GM21381 (cell line): ENCODE data around the gene TMEM130.
"Not testable (repeated sequence)": the region's sequence is repeated elsewhere in the genome, so short reads cannot be mapped to it uniquely, and the experiment has no call there.

ENCODE experiments used
- ATAC-seq: cut with Tn5 transposase; IDR thresholded peaks from one replicate; pipeline ENCODE4 v1.9.1; 2021; ENCODE audit warnings: mild to moderate bottlenecking, moderate library complexity; ENCODE audit not compliant: unreplicated experiment

The TMEM130 gene

GRCh38 chr7:98877692-98878364, 8.0 kb upstream of the TMEM130 start:
- ATAC-seq, result no peak

GRCh38 chr7:98877146-98877545, 7.3 kb upstream of the TMEM130 start:
- ATAC-seq, result no peak

GRCh38 chr7:98875501-98875900, 5.7 kb upstream of the TMEM130 start:
- no peak for ATAC-seq

- no peak for ATAC-seq
These were observed 5.1 kb upstream of the TMEM130 start for GRCh38 chr7:98874942-98875341.

- ATAC-seq, result not testable (repeated sequence)
These were observed 3.8 kb upstream of the TMEM130 start for GRCh38 chr7:98873610-98874009.

- no peak for ATAC-seq
These were observed 2.6 kb upstream of the TMEM130 start for GRCh38 chr7:98872328-98872924.

- no peak for ATAC-seq
These were observed 1.1 kb upstream of the TMEM130 start for GRCh38 chr7:98870807-98871491.

- peak; percentile 61 for ATAC-seq
These were observed 372 bp upstream of the TMEM130 start for GRCh38 chr7:98870121-98870651.

GRCh38 chr7:98869027-98869596, 702 bp downstream of the TMEM130 start:
- ATAC-seq, result no peak

GRCh38 chr7:98868450-98868849, 1.4 kb downstream of the TMEM130 start:
- no peak for ATAC-seq

GRCh38 chr7:98866765-98867164, 3.0 kb downstream of the TMEM130 start:
- ATAC-seq, result no peak

- no peak for ATAC-seq
These were observed 3.5 kb downstream of the TMEM130 start for GRCh38 chr7:98866351-98866750.

GRCh38 chr7:98864731-98865453, 4.9 kb downstream of the TMEM130 start:
- no peak for ATAC-seq

- ATAC-seq, result no peak
These were observed 6.2 kb downstream of the TMEM130 start for GRCh38 chr7:98863601-98864000.

GRCh38 chr7:98862716-98863420, 6.9 kb downstream of the TMEM130 start:
- no peak for ATAC-seq

GRCh38 chr7:98862203-98862602, 7.6 kb downstream of the TMEM130 start:
- ATAC-seq, result no peak

- no peak for ATAC-seq
These were observed 9.7 kb downstream of the TMEM130 start for GRCh38 chr7:98860071-98860470.

GRCh38 chr7:98855610-98856422, 14.0 kb downstream of the TMEM130 start:
- ATAC-seq, result no peak

- ATAC-seq, result no peak
These were observed 17.0 kb downstream of the TMEM130 start for GRCh38 chr7:98852826-98853225.
